HG02970 (cell line): ENCODE results near the gene PARD3B.

Experiments
- ATAC-seq: cut with Tn5 transposase; IDR thresholded peaks from one replicate; pipeline ENCODE4 v1.9.1; 2021; ENCODE audit warnings: mild to moderate bottlenecking, moderate library complexity, moderate number of reproducible peaks; ENCODE audit not compliant: unreplicated experiment, low FRiP score

PARD3B gene

DNA sequence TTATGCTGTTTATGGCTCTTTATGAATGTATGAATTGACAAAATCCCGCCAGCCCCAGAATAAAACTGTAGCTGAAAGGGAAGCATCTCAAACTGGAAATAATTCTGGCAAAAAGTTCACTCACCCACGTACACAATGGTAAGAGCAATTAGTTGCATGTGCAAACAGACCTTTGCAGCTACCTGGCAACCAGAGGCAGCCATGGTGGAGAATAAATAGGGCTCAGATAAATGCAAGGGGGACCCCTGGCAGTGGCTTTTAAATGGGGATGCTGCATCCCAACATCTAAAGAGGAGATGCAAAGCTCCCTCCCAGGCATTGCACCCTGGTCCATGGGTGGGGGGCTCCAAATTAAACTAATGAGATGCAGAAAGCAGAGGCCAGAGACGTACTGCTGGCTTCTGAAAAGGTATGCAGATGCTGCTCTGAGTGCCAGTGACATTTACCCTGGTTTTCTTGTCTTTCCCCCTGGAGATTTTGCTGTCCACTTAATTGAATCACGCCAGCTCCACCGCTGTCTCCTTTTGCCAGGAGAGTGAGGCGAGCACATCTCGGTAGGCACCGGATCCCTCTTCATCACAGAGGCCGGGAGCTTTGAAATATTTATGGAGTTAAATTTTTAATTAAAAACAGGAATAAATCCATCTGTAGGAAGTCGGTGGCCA is 1010.4 kb downstream of the PARD3B start:
- no peak for ATAC-seq

DNA sequence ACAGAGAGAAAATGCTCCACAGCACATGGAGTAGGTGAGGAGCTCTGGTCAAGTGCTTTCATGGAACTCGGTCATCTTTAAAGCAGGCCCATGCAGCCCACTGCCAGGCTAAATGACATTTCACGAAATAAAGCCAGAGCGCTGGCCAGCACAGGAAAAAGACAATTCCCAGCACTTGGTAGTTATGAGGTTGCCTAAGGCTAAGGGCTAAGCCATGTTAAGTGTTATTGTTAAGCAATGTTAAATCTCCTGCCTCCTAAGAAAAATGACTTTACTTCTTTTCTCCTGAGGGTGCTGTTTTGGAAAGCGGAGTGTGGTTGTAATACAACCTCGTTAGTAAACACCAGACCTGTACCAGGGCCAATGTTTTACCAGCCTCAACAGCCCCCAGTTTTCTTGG is 1011.1 kb downstream of the PARD3B start:
- no peak for ATAC-seq

DNA sequence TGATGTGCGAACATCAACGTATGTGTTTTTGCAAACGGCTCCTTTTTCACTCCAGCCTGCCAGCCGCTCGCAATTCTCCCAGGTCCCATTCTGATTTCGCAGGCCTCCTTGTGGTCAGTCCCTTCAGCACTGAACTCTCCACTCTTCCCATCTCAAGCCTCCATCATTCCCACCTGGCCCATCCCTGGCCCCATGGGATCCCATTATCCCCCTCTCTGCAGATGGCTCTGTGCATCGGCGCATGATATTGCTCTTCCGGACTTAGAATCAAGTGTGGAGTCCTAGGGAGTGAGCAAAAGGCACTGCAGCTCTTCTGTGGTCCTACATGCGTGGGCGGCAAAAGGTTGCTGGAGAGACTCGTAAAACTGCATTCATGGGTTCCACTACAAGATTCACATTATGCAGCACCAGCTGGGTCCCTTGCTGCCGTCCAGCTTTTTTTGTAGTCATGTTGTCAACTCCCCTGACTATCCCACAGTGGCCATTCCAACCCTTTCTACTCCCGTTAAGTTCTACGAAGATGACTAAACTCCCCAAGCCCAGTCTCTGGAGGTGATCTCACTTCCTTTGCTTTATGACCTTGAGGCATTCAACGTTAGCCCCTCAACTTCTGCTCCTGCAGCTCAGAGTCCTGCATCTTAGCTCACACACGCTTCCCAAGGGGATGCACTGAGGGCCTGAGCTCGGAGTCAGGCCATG is 1011.7 kb downstream of the PARD3B start:
- ATAC-seq: no peak

DNA sequence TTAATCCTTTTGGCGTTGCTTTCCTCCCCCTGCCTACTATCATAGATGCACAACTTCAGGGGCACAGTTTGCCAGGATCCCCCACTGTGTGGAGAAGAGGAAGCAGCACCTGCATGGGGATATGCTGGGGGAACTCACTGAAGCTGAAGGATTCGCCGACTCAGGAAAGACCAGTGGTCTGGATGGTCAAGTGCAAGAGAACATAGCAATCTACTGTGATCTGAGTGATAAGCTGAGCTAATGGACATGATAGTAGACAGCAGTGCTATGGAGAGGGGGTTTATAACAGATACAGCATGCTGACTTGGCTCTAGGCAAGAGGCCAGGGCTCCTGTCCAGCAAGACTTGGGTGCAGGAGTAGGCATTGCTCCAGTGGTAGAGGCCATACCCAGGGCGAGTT is 1012.6 kb downstream of the PARD3B start:
- ATAC-seq: no peak

DNA sequence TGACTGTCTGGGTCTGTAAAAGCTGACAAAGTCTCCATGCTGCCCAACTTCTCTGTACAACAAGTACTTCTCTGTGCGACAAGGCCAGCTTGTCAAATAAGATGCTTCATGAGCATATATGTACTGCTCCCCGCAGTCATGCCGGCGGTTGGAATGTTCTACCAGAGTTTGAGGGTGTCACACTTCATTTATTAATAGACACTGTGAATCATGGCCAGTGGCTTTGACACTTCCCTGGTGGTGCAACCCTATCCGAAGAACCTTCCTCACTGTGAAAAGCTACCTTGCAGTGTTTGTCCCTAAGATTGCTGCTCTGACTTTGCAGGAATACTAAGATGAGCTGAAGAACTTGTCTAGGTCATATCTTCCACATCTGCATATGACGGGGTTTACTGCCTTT is 1016.2 kb downstream of the PARD3B start:
- no peak for ATAC-seq

DNA sequence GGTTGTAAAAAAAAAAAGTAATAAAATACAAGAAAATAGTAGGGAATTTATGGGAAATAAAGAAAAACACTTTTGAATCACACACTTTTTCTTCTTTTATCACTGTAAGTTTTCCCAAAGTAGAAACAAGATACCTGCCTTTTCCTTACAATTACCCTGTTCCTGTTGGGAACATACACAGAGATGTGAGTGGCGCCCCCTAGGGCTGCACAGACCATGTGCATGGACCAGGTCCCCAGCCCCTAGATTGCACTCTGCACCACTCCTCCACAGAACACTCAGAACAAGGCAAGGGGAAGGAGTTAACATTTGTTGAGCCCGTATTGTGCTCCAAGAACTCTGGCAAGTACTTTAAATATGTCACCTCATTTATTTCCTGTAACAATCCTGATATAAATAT is 1018.4 kb downstream of the PARD3B start:
- no peak for ATAC-seq

DNA sequence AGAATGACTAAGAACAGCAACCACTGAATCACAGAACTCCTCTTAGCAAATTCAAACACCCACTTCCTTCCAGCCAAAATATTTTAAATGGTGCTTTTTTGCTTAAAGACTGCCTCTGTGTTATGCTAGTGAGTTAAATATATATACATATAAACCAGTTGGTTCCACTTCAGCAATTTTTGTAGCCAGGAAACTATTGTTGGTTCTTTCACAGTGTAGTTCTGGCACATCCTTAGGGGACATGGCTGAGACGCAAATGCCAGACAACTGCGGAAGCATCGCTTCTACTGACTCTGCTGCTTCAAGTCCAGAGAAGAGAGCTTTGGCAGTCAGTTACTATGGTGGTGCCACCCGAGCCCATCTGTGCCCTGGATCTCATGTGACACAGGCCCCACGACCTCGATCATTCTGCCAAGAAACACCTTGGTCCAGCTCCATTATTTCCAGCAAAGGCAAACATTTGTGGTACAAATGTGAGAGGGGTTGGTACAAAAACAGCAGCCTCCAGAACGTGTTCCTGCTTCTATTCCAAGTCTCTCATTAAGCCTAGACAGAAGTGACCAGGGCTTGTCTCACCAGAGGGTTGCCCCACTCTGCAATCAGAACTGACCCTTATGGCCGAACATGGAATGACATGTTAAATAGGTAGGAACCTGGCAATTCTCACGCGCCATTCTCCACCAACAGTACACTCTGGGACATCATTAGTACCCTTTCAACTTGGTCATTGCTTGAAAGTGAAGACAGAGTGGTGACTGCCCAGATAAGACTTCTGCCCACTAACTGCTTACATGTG is 1019.3 kb downstream of the PARD3B start:
- ATAC-seq: no peak

DNA sequence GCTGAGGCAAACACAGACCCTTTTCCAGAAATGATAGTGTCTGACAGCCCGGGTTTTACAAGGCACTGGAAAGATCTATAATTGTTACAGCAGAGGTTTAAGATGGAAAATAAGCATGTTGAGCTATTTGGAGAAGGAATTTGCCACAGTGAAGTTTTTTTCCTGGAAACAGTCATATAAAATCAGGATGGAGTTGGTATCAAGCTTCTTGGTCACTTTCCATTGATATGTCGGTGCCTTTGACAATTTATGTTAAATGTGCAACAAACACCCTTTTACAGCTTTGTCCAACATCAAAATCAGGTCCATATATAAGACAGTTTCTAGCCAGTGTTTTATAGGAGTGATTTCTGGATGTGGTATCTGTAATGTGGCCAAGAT is 1019.9 kb downstream of the PARD3B start:
- ATAC-seq: no peak

DNA sequence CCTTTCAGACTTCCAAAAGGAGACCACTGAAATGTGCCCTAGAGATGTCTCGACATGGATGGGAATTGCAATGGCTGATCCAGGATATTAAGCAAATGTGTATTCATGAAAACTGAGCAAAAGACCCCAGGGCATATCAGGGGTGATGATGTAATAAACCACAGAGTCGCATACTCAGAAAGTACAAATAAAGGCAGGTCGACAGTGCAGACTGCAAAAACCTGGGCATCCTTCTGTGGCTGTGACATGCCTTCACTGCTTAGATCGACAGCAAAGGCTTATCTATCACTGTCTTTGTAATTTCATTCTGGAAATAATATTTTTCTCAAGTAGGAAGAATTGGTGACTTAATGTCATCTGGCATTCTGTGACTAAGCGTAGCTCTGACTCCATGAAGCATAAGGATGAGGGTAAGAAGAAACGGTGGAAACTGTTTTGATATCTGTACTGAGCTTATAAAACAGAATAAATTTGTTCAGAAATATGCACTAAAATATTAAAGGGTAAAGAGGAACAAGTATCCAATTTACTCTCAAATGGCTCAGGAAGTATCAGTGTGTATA is 1021.4 kb downstream of the PARD3B start:
- ATAC-seq: no peak

DNA sequence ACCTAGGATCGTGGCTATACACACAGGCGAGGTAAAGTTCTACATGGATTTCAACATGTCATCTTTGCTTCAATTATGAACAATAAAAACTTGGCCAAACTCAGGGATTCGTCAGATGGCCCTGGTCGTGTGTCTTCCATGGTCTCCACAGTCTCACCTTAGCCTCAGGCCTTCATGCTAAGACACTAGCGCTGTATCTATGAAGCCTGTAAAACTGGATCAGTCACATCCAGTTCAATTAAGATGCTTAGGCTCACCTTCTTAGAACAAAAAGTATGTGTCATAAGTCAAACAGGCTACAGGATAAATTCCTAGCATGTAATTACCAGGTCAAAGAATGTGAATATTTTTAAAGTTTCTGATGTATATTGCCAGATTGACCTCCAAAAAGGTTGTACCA is 1023.3 kb downstream of the PARD3B start:
- no peak for ATAC-seq

DNA sequence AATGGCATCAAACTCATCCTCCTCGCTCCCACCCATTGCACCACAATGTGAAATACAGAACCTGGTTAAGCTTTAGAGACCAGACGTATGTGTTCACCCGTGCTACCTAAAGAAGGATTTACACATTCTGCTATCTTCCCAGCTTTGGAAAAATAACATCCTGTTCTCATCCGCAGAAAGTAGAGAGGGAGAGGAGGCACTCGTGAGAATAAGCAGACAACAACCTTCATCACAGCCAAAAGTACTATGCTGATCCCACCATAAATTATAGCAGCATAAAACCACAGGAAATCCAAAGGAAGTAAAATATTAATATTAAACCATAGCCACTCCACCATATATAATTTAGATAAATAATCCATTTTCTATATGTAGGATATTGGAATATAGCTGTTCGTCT is 1025.4 kb downstream of the PARD3B start:
- ATAC-seq: no peak

DNA sequence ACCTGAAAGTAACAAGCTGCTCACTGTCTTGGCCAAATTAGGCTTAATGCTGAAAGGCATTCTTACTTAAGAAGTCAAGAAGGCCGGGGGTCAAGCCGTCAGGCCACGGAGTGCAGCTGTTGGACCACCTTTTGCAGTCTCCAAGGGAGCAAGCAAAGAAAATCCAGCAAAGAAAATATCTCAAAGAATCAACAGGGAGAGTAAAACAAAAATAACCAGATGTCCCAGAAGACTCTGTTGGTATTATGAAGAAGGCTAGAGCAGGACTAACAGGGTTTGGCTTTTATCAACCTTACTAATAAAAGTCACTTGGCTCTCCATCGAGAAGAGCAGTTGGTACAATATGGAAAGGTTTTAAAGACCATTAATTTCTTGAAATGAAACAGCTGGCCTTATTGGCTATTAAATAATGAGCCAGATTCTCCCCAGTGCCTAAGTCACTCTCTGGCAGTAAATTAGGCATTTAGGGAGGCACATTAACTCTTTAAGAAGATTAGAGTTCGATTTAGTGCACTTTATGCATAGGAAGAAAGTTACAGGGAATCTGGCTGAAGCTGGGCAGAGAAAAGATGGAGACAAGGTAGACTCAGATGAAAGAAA is 1026.2 kb downstream of the PARD3B start:
- ATAC-seq: no peak

DNA sequence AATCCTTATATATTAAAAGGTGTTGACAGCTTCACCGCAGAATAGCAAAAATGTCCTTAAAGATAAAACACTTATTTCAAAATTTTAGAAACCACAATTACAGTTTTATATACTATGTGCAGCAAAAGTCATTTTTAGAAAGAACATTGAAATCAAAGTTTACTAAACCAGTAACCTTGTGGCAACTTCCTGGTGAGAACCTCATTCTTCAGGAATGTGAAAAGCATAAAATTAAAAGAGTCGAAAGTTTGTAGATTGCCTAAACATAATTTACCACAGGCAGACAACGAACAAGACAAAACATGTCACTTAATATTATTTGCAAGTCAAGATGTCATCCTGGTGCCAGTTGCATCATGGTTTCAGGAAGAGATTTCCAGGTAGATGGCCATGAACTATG is 1028.7 kb downstream of the PARD3B start:
- ATAC-seq: no peak

DNA sequence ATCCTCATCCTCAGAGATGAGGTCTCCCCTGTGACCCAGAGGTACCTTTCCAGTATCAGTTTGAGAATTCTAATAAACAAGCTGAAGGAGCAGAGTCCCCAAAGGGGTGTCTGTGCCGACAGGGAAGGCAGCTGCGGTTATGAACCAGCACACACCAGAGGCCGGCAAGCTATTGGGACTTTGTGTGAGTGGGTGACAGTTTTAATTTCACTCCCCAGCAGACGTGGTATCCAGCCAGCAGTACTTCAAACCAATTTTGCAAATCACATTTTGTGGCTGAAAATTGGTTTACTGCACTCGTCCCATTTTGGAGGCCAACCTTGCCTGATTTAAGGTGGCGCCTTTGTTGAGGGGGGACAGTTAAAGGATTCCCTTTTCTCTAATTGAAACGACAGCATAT is 1034.1 kb downstream of the PARD3B start:
- no peak for ATAC-seq

DNA sequence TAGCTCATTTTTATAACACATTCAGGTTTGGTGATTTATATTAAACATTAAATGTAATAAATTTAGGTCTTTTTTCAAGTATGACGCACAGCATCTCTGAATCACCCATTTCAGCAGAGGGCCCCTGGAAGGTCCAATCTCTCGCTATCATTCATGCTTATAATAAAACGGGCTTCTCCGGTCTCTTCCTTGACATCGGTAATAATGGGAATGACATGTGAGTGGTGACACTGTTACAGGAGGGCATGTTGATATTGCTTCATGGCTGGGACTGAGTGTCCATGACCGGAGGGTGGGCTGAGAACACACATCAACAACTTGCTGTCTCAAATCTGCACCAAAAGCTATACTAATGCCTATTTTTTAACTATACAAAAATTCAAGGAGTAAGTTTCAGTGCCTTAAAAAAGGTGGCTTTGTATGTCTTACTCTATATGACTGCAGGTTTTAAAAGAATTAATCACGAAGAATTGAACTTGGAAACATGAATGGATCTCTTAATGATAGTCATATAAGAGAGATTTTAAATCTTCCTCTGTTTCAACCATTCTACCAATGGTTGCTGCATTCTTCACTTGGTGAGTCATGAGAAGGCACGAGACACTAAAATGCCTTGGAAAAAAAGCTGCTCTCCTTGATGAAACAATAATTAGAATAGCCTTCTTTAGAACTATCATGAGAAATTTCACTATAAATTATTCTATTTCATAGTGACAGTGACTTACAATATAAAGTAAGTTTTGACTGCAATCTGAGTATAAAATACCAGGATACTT is 1035.1 kb downstream of the PARD3B start:
- ATAC-seq: no peak

DNA sequence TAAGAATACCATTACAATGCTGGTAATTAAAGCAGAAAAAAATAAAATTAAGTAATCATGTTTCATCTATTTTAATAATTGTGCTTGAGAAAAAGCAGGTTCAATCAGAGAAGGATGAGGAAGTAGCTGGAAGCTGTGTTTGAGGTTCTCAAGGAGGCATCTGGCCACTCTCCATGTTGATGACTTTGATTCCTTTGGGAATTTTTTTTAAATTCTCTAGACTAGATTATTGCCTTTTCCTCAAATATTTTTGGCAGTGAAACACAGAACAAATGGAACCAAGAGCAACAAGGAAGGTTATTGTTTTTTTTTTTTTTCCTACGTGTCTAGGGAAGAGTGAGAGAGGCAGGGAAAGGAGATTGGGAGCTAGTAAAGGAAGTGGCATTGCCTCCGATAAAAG is 1037.1 kb downstream of the PARD3B start:
- no peak for ATAC-seq

DNA sequence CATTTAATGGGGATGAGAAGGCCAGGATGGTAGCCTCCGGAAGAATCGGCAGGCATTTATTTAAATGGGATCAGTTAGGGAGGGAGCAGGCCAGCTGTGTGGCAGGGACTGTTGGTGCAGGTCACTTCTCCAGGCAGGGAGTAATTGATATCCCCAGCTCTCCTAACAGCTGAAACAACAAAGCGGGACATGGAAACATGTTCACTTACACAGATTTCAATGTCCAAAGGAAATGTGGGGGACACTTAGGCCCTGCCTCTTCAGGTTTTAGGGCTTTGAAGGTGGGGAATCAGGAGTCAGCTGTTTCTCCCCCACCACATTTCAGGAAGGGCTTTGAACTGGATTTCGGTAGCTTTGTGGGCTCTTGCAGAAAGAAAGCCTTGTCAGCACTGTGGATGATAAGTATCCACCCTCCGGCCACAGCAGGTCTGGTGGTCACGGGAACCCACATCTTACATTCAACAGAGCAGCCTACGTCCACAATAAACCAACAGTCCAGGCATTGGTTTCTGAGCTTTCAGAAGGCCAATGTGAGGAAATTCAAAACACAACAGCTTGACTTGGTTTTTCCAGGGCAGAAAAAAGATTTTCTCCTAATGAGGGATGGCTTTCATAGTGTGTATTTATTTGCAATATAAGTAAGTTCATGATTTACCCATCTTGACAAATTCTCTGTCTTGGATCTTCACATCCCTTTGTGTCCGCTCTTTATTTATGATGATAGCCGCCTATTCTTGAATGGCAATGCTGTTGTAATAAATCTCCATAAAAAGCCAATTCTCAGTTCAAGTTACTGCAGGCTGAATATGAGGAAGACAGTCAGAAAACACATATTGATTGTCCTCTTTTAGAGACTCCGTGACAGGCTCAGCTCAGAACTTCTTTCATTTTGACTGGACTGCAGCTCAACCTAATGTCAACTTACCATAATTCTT is 1040.4 kb downstream of the PARD3B start:
- ATAC-seq: no peak

DNA sequence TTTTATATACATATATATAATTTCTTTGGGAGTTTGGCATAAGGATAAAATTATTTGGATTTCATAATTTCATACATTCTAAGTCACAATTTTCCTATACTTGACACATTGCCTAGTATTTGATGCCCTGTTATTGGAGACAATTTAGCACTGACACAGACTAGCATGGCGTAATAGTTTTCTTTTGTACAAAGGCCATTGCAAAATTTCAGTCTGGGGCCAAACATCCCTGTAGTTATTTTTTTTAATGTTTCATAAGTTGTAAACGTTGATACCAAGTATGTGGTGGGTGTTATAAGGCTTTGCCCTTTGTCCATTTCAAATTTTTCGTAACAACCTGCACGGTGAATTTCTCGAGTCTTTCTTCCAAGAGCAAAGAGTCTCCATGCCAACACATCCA is 1041.4 kb downstream of the PARD3B start:
- ATAC-seq: no peak

DNA sequence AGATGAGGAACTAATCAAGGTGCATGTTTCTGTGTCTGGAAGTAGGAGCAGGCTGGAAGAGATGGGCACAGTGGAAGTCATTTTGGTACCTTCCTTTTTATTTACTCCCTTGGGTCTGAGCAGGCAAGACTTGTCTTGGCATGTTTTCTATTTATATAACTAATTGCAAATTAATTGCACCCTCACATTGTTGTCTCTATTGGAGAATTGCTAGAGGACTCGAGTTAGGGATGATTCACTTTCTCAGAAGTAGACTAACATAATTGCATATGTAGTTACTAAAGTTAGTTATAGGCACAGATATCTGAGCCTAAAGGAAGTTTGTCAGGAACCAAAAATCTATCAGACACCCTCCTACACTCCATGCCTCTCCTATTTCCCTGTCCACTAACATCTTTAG is 1044.2 kb downstream of the PARD3B start:
- ATAC-seq: no peak
